Muscle layer of duodenum (tissue), 2 donors: ENCODE data around the gene ITPRIPL2.

ENCODE experiments used
- H3K27ac ChIP-seq: one replicate; pipeline ENCODE4 v1.7.0; 2013; ENCODE audit warnings: mild to moderate bottlenecking, low read length
- H3K27me3 ChIP-seq: one replicate; pipeline ENCODE4 v1.7.0; 2013; ENCODE audit warnings: low read depth, mild to moderate bottlenecking, control low read depth, low read length
- H3K36me3 ChIP-seq, 2 donors: one replicate each; pipeline ENCODE4 v1.7.0; 2013; ENCODE audit warnings: low read length in 2 of 2, control low read depth in 1 of 2, mild to moderate bottlenecking in 1 of 2; ENCODE audit not compliant: insufficient read depth in 2 of 2, control insufficient read depth in 1 of 2
- H3K4me1 ChIP-seq, 2 donors: one replicate each; pipeline ENCODE4 v1.7.0; 2013; ENCODE audit warnings: low read length in 2 of 2, mild to moderate bottlenecking in 2 of 2, control low read depth in 1 of 2, moderate library complexity in 1 of 2; ENCODE audit not compliant: insufficient read depth in 2 of 2, control insufficient read depth in 1 of 2
- H3K4me3 ChIP-seq, 2 donors: one replicate each; pipeline ENCODE4 v1.7.0; 2013; ENCODE audit warnings: low read length in 2 of 2, low read depth in 1 of 2, mild to moderate bottlenecking in 1 of 2
- H3K9me3 ChIP-seq, 2 donors: one replicate each; pipeline ENCODE4 v1.7.0; 2013; ENCODE audit warnings: low read length in 2 of 2, control low read depth in 1 of 2, mild to moderate bottlenecking in 1 of 2; ENCODE audit not compliant: control insufficient read depth in 1 of 2
- donor health status: healthy.

The ITPRIPL2 gene

DNA sequence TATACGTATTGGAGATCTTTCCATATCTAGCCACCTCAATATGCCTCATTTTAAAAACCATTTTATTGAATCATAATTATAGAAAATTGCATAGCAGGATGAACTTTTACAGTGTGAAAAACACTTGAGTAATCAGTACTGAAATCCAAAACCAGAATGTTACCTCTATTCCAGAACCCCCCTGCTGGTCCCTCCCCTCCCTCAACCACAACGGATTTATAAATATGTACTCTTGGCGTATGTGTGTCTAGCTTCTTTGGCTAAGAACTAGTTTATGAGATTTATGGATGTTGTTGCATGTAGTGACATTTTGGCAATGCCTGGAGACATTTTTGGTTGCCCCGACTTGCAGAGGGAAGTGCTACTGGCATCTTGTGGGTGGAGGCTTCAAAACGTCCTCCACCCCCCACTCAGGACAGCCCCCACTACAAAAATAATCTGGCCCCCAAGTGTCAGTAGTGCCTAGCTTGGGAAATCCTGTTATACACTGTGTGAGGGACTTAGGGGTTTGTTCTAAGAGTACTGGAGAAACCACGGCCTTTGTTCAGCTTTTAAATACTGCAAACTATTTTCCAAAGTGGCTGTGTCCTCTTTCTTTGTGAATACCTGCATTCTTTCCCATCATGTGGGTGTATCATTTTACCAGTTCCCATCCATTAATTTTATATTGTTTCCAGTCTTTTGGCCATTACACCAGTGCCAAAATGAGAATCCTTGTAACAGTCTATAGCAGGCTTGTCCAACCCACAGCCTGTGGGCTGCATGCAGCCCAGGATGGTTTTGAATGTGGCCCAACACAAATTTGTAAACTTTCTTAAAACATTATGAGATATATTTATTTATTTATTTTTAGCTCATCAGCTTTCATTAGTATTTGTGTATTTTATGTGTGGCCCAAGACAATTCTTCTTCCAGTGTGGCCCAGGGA lies 23.7 kb downstream of the ITPRIPL2 start:
- Histone ChIP-seq H3K36me3 (no peaks in the 10 kb centered on the region), H3K9me3 (no peaks in the 10 kb centered on the region), H3K27ac (no peak overlapping the region), H3K4me1 (peaks cover 15 to 38% of the 10 kb centered on the region in 2 donors), H3K27me3 (no peaks in the 10 kb centered on the region), H3K4me3 (no peak overlapping the region)

GRCh38 chr16:19138601-19139000 lies 24.8 kb downstream of the ITPRIPL2 start:
- peaks cover 15 to 38% of the 10 kb centered on the region in 2 donors for H3K4me1 ChIP-seq
- no peaks in the 10 kb centered on the region for H3K9me3 ChIP-seq
- H3K27ac ChIP-seq: no peak overlapping the region
- H3K36me3 ChIP-seq: no peaks in the 10 kb centered on the region
- H3K4me3 ChIP-seq: no peak overlapping the region
- no peaks in the 10 kb centered on the region for H3K27me3 ChIP-seq

DNA sequence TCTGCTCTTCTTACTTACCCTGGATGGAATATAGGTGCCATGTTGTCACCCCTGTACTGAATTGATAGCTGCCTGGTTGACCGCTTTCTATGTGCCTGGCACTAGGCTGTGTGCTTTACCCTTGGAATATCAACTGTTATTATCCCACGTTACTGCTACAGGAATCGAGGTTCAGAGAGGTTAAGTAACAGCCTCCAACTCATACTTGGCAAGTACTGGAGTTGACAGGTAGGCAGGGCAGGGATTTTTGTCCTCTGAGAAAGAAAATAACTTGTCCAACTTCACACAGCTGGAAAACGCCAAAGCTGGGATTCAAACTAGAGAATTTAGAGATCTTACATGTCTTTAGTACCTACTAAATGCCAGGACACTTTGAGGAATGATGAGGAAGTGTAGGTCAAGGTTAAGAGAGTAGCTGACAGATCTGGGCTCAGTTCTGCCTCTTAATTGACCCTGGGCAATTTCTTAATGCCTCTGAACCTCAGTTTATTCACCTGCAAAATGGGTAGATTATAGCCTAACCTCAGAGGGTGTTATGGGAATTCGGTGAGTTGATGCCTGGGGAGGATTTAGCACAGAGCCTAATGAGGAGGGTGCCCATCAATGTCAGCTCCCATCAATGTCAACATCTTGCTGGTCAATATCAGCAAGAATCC lies 25.8 kb downstream of the ITPRIPL2 start:
- Histone ChIP-seq H3K4me3 (no peak overlapping the region), H3K27ac (no peak overlapping the region), H3K36me3 (no peaks in the 10 kb centered on the region), H3K9me3 (no peaks in the 10 kb centered on the region), H3K27me3 (no peaks in the 10 kb centered on the region), H3K4me1 (peaks cover 15 to 38% of the 10 kb centered on the region in 2 donors)

DNA sequence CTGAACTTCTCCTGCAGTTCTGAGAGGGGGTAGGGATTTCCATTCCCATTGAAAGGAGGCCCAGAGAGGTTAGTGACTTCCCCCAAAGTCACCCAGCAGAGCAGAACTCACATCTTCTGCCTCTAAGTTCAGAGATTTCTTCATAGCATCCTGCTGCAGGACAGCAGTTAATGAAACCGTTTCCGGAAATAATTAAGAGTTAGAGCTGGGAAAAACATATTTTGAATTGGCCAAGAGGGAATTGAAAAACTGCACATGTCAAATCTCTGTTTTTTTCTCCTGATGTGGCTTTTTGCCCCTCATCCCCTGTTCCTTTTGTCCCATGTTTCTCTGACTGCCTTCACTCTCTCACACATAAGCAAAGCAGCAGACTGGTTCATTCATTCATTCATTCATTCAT lies 26.6 kb downstream of the ITPRIPL2 start:
- Histone ChIP-seq H3K27me3 (no peaks in the 10 kb centered on the region), H3K4me3 (no peak overlapping the region), H3K27ac (no peak overlapping the region), H3K4me1 (peaks cover 15 to 38% of the 10 kb centered on the region in 2 donors), H3K9me3 (no peaks in the 10 kb centered on the region), H3K36me3 (no peaks in the 10 kb centered on the region)

GRCh38 chr16:19142939-19143598 lies 29.3 kb downstream of the ITPRIPL2 start:
- Histone ChIP-seq H3K36me3 (no peaks in the 10 kb centered on the region), H3K4me3 (no peak overlapping the region), H3K9me3 (peaks cover 0 to under 1% of the 10 kb centered on the region in 2 donors), H3K27me3 (no peaks in the 10 kb centered on the region), H3K4me1 (peaks cover 5 to 16% of the 10 kb centered on the region in 2 donors), H3K27ac (no peak overlapping the region)

DNA sequence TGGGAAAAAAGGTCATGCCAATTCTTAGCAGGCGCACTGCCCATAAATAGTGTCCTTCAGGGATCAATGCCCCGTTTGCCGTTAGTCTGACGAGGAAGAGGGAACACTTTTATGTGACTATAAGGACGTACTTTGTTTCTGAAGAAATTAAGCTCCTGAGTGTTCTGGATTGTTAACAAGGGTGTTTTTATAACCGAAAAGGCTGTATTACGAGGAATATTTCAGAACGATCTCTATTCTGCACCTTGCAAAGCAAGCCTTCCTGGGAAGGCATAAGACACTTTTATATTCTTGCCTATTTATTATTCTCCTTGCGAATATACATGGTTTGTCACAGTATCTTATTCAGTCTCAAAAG lies 29.8 kb downstream of the ITPRIPL2 start:
- peaks cover 0 to 4% of the 10 kb centered on the region in 2 donors for H3K9me3 ChIP-seq
- no peak overlapping the region for H3K27ac ChIP-seq
- no peak overlapping the region for H3K4me3 ChIP-seq
- peaks cover 2 to 14% of the 10 kb centered on the region in 2 donors for H3K4me1 ChIP-seq
- H3K27me3 ChIP-seq: no peaks in the 10 kb centered on the region
- H3K36me3 ChIP-seq: no peaks in the 10 kb centered on the region

DNA sequence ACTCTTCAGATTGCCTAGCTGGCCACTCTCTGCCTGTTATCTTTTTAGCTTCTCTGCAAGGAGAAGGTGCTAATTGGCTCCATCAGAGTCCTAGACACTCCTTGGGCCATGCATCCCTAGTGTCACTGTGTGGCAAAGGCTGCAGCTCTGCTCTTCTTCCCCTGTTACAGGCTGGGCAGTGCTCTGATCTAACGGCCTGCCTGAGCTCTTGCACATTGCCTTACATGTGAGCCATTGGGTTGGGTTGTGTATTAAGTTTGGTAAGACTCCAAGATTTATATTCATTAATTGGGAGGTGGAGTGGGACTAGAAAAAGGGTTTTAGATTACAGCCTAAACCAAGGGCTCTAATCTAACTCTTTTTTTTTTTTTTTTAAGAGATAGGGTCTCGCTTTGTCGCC lies 31.2 kb downstream of the ITPRIPL2 start:
- H3K27me3 ChIP-seq: no peaks in the 10 kb centered on the region
- peaks cover 0 to 3% of the 10 kb centered on the region in 2 donors for H3K4me1 ChIP-seq

GRCh38 chr16:19147126-19147525 lies 33.4 kb downstream of the ITPRIPL2 start:
- no peaks in the 10 kb centered on the region for H3K36me3 ChIP-seq
- no peaks in the 10 kb centered on the region for H3K27me3 ChIP-seq
- no peak overlapping the region for H3K4me3 ChIP-seq
- H3K9me3 ChIP-seq: peaks cover 0 to 4% of the 10 kb centered on the region in 2 donors
- no peaks in the 10 kb centered on the region for H3K4me1 ChIP-seq
- H3K27ac ChIP-seq: no peak overlapping the region

More for the DNA sequence above, 31.2 kb downstream of the ITPRIPL2 start:
- no peaks in the 10 kb centered on the region for H3K36me3 ChIP-seq
- H3K9me3 ChIP-seq: peaks cover 0 to 4% of the 10 kb centered on the region in 2 donors
- no peak overlapping the region for H3K4me3 ChIP-seq
- H3K27ac ChIP-seq: no peak overlapping the region

- H3K4me1 ChIP-seq: no peaks in the 10 kb centered on the region
- peaks cover 0 to 4% of the 10 kb centered on the region in 2 donors for H3K9me3 ChIP-seq
- H3K27ac ChIP-seq: no peak overlapping the region
- H3K27me3 ChIP-seq: no peaks in the 10 kb centered on the region
- H3K4me3 ChIP-seq: no peak overlapping the region
- H3K36me3 ChIP-seq: no peaks in the 10 kb centered on the region
Observed at GRCh38 chr16:19147627-19148026, 33.9 kb downstream of the ITPRIPL2 start.

DNA sequence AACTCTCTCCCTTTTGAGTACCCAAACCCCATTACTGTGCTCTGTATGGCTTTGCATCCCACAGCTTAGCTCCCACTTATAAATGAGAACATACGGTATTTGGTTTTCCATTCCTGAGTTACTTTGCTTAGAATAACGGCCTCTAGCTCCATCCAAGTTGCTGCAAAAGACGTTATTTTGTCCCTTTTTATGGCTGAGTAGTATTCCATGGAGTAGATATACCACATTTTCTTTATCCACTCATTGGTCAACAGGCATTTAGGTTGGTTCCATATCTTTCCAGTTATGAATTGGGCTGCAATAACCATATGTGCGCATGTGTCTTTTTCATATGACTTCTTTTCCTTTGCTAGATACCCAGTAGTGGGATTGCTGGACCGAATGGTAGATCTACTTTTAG lies 34.4 kb downstream of the ITPRIPL2 start:
- no peaks in the 10 kb centered on the region for H3K36me3 ChIP-seq
- peaks cover 0 to 4% of the 10 kb centered on the region in 2 donors for H3K9me3 ChIP-seq
- H3K4me3 ChIP-seq: no peak overlapping the region
- H3K27ac ChIP-seq: no peak overlapping the region
- H3K4me1 ChIP-seq: no peaks in the 10 kb centered on the region
- H3K27me3 ChIP-seq: no peaks in the 10 kb centered on the region

GRCh38 chr16:19151310-19151709 lies 37.5 kb downstream of the ITPRIPL2 start:
- Histone ChIP-seq H3K27ac (no peak overlapping the region), H3K4me3 (no peak overlapping the region), H3K9me3 (peaks cover 0 to 9% of the 10 kb centered on the region in 2 donors), H3K4me1 (no peaks in the 10 kb centered on the region), H3K36me3 (no peaks in the 10 kb centered on the region), H3K27me3 (no peaks in the 10 kb centered on the region)
